ENCODE data around the gene TRIM52.

DNA sequence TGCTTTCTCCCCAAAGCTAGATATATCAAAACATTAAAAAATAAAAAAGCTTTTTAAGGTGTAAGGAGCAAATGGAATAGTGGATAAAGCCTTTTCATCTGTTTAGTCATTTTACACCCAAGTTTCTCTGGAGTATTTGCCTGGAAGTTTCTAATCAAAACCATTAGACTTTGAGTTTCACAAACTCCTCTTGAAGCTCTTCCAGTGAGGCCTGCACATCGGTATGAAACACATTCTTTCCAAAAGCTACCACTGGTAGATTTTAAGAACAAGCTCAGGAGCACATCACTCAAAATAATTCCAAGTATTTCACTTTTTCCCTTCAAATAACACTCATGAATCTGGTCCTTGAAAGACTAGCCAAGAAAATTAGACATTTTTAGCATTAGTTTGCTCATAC is 5.7 kb downstream of the TRIM52 start:
- TF ChIP-seq, protein P1, sequence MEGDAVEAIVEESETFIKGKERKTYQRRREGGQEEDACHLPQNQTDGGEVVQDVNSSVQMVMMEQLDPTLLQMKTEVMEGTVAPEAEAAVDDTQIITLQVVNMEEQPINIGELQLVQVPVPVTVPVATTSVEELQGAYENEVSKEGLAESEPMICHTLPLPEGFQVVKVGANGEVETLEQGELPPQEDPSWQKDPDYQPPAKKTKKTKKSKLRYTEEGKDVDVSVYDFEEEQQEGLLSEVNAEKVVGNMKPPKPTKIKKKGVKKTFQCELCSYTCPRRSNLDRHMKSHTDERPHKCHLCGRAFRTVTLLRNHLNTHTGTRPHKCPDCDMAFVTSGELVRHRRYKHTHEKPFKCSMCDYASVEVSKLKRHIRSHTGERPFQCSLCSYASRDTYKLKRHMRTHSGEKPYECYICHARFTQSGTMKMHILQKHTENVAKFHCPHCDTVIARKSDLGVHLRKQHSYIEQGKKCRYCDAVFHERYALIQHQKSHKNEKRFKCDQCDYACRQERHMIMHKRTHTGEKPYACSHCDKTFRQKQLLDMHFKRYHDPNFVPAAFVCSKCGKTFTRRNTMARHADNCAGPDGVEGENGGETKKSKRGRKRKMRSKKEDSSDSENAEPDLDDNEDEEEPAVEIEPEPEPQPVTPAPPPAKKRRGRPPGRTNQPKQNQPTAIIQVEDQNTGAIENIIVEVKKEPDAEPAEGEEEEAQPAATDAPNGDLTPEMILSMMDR (IDR thresholded peaks at IDR 0.05; ENCODE audit: low read depth, low read length, poor library complexity, severe bottlenecking), result no peak
- TF ChIP-seq EZH2phosphoT487 (IDR thresholded peaks at IDR 0.05; ENCODE audit: borderline replicate concordance, low read length), result no peak
